HUDEP-2 (cell line): ENCODE results near the gene REEP2.
A peak's percentile ranks its signal among the peaks of the same experiment; 100 is the strongest.
"Not testable (repeated sequence)": the region's sequence is repeated elsewhere in the genome, so short reads cannot be mapped to it uniquely, and the experiment has no call there.

Experiments
- DNase-seq, 76 experiments: peaks; one replicate each; lab custom pipeline; 2025; ENCODE audit not compliant: unreplicated experiment in 76 of 76; lab: John Stamatoyannopoulos, UW

REEP2 gene

GRCh38 chr5:138465261-138466124, 26.6 kb downstream of the REEP2 start, which contains the start of gene EGR1:
Gene EGR1 (plus strand): TSS chr5:138465479. CDS start chr5:138465762, 283 bp downstream.
- peak in 73 of 76 experiments; percentile 37 to 97 (median 84) for DNase-seq

- peak in 4 of 76 experiments; percentile 25 to 52 (median 36) for DNase-seq
Observed at GRCh38 chr5:138466125-138466899, 27.5 kb downstream of the REEP2 start.

- DNase-seq: peak in 3 of 76 experiments; percentile 36 to 52 (median 37)
Observed at GRCh38 chr5:138466900-138467710, 28.2 kb downstream of the REEP2 start.

- DNase-seq: no peak
Observed at GRCh38 chr5:138467711-138468132, 28.9 kb downstream of the REEP2 start.

GRCh38 chr5:138468133-138468965, 29.5 kb downstream of the REEP2 start:
- DNase-seq: no peak

GRCh38 chr5:138468966-138469539, 30.2 kb downstream of the REEP2 start:
- DNase-seq: no peak

- DNase-seq: peak in 1 of 76 experiments; percentile 22
Observed at GRCh38 chr5:138469540-138470321, 30.9 kb downstream of the REEP2 start.

- no peak for DNase-seq
Observed at GRCh38 chr5:138470322-138471051, 31.6 kb downstream of the REEP2 start.

- DNase-seq: no peak
Observed at GRCh38 chr5:138471052-138471361, 32.1 kb downstream of the REEP2 start.

- no peak for DNase-seq
Observed at GRCh38 chr5:138472353-138472752, 33.5 kb downstream of the REEP2 start.

GRCh38 chr5:138473151-138473550, 34.3 kb downstream of the REEP2 start:
- DNase-seq: not testable (repeated sequence)

- DNase-seq: no peak
Observed at GRCh38 chr5:138476918-138477317, 38.1 kb downstream of the REEP2 start.

- DNase-seq: no peak
Observed at GRCh38 chr5:138482638-138483037, 43.8 kb downstream of the REEP2 start.

GRCh38 chr5:138488481-138488945, 49.7 kb downstream of the REEP2 start:
- peak in 74 of 76 experiments; percentile 22 to 96 (median 83) for DNase-seq

GRCh38 chr5:138489683-138490061, 50.8 kb downstream of the REEP2 start:
- DNase-seq: no peak

GRCh38 chr5:138490648-138491283, 51.9 kb downstream of the REEP2 start:
- peak in 23 of 76 experiments; percentile 10 to 44 (median 26) for DNase-seq

GRCh38 chr5:138491284-138491648, 52.4 kb downstream of the REEP2 start:
- no peak for DNase-seq
